ENCODE measurements around the gene LCTL.
"Not testable (repeated sequence)": the region's sequence is repeated elsewhere in the genome, so short reads cannot be mapped to it uniquely, and the experiment has no call there.

LCTL gene

DNA sequence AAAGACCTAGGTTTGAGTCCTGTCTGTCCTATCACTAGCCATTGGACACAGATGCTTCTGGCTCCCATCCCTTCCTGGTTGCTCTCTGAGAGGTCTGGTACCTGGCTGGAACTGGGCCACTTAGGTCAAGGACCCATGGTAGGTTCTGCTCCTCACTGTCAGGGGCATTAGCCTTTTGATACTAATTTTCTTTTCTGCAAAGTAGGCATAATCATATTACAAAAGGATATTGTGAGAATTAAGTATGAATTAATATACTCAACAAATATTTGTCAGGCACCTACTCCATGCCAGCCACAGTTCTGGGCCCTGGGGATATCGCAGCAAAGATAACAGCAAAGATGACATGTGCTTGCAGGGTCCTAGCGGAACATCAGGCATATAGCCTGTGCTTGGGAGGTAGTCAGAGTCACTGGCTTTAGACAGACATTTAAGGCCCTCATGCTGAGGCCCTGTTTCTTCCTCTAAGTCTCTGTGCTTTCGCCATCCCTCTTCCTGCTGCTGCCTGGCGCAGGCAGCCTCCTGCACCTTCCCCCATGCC is 25.6 kb upstream of the LCTL start:
- no peak for DNase-seq

- no peak for DNase-seq
These were observed 24.6 kb upstream of the LCTL start for GRCh38 chr15:66590435-66590834.

DNA sequence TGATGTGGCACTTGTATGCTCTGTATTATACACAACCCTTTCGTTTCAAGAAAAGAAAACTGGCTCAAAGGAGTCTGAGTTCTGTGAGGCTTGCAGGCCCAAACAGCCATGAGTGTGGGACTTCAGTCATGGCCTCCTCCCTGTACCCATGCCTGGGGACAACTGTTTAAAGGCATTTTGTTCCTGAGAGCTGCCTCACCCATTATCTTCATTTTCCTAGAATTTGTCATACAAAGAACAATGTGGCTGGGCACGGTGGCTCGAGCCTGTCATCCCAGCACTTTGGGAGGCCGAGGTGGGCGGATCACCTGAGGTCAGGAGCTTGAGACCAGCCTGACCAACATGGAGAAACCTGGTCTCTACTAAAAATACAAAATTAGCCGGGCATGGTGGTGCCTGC is 23.6 kb upstream of the LCTL start:
- not testable (repeated sequence) for DNase-seq

DNA sequence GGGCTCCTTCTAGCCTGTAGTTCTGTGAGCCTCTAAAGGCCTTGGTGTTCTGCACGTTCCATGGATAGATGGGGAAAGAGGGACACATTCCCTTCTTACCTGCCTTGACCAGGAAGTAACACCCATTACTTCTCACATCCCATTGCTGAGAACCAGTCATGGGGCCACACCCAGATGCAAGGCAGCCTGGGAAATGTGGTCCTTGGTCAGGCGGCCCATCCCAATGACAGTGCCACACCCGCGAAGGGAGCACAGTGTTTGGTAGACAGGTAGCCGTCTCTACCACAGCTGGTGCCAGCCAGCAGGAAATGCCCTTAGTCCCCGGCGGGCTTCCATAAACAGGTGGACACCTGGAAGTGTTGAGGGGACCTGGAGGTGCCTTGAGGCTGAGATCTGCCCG is 23.2 kb upstream of the LCTL start:
- peak; percentile 68 for DNase-seq

GRCh38 chr15:66588537-66588936 is 22.7 kb upstream of the LCTL start:
- peak; percentile 77 for DNase-seq

GRCh38 chr15:66587749-66588148 is 22.0 kb upstream of the LCTL start:
- no peak for DNase-seq

DNA sequence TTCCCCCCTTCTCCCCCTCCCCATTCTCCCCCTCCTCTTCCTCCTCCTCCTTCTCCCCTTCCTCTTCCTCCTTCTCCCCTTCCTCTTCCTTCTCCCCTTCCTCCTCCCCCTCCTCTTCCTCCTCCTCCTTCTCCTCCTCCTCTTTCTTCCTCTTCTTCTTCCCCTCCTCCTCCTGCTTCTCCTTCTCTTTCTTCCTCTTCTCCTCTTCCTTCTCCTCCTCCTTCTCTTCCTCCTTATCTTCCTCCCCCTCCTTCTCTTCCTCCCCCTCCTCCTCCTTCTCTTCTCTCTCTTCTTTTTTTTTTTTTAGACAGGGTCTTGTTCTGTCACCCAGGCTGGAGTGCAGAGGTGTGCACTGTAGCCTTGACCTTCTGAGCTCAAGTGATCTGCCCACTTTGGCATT is 21.2 kb upstream of the LCTL start:
- DNase-seq: no peak

DNA sequence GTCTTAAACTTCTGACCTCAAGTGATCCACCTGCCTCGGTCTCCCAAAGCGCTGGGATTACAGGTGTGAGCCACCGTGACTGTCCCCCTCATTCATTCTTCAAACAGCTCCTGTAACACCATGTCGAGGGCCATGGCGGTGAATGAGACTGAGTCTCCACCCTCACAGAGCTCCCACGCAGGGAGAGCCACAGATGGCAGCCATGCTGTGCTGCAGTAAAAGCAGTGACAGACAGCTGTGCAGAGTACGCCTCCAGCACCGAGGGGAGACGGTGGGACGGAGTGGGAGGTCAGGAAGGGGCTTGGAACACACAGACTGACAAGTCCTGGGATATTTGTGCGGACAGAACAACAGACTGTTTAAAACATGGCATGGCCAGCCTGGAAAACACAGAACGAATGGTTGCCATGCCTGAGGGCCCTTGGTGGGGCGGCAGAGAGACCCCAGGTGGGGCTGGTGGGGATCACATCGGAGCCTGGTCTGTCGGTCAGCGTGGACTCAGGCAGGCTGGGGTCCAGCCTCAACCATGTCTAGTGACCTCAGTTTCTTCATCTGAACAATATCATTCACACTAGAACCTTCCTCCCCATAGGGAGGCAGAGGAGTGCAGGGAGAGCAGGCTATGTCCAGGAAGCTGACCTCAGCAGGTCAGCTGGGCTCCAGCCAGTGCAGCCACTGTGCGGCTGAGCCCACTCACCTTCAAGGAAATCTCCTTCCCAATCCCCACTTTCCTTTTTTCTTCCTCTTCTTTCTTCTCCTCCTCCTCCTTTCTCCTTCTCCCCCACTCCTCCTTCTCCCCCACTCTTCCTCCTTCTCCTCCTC is 20.6 kb upstream of the LCTL start:
- no peak for DNase-seq

- DNase-seq: no peak
These were observed 16.3 kb upstream of the LCTL start for GRCh38 chr15:66581972-66582537.

DNA sequence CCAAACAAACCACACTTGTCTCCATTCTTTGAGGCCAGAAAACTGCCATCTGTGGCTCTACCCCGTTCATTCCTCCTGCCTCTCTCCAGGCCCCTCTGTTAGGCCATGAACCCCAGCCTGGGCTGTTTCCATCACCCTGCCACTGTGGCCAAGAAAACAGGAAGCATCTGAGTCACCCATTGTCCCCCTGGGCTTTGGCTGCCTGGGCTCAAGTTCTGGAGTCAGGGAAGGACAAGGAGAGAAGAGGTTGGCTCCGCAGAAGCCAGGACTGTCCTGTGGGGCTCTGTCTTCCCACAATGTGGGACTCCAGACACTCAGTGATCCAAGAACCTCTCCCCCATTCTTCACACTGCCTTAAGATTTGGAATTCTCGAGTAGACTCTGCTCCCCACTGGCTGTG is 14.8 kb upstream of the LCTL start:
- no peak for DNase-seq

DNA sequence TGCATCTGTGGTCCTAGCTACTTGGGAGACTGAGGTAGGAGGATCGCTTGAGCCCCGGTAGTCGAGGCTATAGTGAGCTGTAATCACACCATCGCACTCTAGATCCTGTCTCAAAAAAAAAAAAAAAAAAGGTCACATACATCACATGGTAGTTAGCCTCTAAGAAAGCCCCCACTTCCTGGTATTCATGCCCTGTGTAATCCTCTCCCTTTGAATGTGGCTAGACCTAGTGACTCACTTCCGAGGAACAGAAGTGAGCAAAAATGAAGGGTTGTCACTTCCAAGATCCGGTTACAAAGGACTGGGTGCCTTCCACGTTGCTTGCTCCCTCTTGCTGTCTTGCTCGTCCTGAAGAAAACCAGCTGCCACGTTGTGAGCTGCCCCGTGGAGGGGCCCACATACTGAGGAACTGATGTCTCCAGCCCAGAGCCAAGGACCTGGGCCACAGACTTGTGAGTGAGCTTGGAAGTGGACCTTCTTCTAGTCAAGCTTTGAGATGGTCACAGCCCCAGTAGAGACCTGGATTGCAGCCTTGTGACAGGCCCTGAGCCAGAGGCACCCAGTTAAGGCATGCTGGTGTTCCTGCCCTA is 12.6 kb upstream of the LCTL start:
- no peak for DNase-seq

DNA sequence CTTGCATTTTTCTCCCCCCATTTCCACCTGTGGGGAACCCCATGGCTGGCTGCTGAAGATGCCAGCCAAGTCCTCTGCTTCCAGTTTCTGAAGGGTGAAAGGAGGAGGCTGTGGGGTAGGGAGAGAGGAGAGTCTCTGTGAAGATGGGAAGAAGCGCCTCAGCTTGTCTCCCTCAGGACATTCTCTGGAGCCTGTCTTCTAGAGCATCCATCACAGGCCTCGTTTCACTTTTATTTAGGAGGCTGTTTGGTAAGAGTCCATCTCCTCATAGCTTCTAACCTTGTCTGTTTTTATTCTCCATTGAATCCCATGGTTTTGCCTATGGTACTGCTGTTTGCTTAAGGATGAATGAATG is 8.8 kb upstream of the LCTL start:
- no peak for DNase-seq

DNA sequence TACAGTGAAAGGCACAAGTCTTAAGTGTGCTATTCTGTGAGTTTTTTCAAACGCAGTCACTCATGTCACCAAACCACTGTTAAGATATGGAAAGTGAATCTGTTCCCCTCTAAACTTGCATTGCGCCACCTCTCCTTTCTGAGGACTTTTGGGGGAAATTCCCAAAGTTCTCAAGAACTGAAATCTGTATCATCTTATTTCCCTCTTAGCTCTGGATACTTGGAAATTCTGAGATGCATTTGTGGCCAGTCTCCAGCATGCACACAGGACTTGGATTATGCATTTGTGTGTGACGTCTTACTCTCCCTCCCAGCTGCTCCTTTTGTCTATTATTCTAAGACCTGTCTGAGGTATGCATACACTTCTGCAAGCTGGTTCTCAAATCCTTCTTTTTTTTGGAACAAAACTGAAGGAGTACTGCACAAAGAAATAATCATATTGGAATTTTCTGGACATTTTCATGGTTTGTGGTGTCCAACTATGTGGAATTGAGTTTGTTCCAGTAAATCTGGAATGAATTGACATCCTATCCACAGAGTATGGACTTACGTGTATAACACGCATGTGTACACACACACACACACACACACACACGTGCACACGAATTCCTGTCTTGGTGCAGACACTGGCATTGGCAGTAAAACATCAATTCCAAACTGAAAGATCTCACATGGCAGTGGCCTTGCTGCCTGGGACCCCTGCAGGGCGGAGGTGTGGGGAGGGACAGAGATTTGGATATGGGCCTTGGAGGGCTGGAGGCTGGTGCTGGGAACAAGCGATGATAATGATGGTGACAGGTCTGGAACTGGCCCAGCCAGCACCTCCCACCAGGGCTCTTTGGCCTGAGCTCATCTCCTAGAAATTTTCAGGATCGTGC is 8.2 kb upstream of the LCTL start:
- no peak for DNase-seq

- DNase-seq: no peak
These were observed 7.5 kb upstream of the LCTL start for GRCh38 chr15:66573348-66573718.

DNA sequence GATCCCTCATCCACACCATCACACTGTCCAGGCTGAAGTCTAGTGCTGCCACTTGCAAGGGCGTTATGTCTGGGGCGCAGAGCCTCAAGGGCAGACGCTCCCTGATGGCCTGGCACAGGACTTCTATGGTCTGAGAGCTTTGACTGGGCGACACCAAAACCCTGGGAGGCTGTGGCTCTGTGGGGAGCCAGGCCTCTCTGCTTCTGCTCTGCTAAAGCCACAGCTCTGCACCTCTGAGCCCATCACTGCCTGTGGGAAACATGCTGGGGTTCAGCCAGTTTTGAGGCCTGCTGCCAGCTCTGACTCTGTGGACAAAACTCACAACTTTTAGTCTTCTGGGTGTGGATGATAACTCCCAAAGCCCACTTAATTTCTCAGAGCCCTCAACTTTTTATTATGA is 6.3 kb upstream of the LCTL start:
- no peak for DNase-seq

DNA sequence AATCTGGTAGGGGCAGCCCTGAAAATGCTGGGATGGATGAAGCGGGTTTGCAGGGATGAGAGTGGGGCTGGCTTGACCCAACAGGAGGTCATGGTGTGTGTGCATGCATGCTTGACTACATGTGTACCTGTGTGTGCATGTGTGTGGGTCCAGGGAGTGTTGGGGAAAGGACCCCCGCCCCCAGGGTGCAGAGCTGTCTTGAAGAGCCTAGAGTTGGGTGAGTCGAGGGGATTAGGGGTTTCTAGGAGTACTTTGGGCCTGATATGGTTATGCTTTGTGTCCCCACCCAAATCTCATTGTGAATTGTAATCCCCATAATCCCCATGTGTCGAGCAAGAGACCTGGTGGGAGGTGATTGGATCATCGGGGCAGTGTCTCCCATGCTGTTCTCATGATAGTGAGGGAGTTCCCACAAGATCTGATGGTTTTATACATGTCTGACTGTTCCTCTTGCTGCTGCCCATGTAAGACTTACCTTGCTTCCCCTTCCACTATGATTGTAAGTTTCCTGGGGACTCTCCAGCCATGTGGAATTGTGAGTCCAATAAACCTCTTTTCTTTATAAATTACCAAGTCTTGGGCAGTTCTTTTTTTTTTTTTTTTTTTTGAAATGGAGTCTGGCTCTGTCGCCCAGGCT is 5.2 kb upstream of the LCTL start:
- no peak for DNase-seq

DNA sequence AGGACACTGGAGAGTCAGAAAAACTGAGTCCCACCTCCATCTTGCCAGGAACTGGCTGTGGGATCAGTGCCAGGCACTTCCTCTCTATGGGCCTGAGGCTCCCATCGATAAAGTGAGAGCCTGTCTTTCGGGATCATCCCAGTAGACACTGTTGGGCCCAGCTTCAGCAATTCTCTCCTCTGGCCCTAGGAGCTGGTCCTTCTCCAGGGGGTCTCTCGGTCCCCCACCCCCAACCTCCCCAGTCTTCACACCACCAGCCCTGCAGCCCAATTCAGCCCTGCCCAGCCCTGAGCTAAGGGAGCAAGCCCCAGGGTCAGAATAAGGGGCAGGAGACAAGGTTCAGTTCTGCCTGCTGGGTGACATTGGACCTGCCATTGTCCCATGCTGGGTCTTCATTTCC is 4.5 kb upstream of the LCTL start:
- DNase-seq: no peak

- DNase-seq: no peak
These were observed 3.8 kb upstream of the LCTL start for GRCh38 chr15:66569461-66570137.

DNA sequence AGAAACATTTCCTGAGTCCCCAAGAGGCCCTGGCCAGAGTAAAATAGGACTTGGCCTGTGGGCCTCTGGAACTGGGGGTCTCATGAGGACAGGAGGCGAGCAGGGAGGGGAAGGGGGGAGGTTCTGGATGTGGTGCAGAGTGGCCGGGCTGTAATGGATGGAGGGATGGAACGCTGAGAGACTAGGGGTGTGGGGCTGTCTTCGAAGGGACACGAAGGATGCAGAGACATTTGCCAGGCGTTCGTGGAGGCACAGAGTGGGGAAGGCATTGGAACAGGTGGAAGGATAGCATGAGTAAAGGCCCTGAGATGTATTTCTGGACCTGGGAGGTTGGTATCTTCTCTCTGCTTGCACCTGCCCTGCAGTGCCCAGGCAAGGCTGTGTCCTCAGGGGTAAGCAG is 2.1 kb upstream of the LCTL start:
- no peak for DNase-seq

DNA sequence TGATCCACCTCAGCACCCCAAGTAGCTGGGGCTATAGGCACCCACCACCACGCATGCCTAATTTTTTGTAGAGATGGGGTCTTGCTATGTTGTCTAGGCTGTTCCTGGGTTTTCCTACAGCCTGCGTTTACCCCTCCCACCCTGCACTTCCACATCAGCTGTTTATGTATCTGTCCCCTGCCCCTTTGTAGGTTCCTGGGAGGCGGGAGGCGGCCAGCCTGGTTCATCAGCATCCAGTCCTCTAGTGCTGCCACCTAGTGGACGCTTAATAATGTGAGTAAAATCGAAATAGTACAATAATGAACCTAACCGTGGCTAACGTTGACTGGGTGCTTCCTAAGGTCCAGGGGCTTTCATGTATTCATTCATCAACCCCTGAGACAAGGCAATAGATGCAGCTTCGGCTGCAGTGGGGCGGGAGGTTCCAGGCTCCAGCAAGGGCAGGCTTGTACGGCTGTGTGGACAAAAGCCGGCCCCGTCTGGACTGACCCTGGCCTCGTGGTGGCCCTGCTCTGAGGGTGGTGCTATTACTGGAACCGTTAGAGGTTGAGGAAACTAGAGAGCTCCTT is 1.2 kb upstream of the LCTL start:
- peak; percentile 91 for DNase-seq

DNA sequence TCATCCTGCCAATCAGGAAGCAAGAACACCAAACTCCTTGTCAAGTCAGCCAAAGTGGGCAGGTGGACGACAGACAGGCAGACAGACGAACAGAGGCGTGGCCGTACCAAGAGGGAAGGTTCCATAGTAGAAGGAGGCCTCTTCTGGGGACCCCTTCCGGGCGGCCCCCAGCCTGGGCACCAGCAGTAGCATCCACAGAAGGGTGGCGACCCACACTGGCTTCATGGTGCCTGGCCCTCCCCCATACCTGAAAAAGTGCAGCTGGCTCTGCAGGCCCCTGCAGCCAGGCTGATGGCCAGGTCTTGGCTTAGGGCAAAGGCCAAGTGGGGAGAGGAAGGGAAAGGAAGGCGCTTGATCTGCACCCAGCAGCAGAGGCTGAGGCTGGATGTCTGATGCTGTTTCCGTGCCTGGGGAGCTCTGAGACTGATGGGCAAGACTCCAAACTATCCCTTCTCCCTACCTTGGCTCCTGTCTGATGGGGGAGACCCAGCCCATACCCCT is 607 bp downstream of the LCTL start:
- DNase-seq: no peak

Measured in RPMI8226 (cell line).